ENCODE measurements around the gene NFATC1.

NFATC1 gene

DNA sequence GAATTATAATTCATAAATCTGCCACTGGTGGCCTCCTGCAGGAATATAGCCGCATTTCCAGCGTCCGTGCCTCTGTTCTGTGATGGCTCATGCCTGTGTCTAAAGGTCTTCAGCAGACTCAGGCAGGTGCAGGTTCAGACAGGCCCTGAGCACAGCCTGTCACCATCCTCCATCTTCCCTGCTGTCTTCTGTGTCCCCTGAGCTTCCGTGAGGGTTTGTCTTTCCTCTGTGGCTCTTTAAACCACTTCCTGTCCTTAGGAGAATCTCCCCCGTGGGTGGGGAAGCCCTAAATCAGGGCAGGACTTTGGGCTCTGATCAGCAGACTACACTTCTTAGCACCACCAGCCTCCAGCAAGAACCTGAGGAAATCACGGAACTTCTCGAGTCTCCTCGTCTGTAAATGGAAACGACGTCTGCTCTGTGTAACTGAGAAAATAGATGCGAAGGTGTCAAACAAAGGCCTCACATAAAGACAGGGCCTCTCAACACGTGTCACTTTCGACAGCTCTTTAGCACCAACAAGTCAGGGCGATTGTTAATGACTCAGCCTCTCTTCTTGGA lies 24.1 kb upstream of the NFATC1 start:
- TF ChIP-seq TAF1 (IDR thresholded peaks at IDR 0.05; ENCODE audit: borderline replicate concordance, insufficient read depth, low read length) = no peak
- TF ChIP-seq POLR2AphosphoS5 (IDR thresholded peaks at IDR 0.05; ENCODE audit: low read depth, low read length) = no peak
- TF ChIP-seq, protein P1, sequence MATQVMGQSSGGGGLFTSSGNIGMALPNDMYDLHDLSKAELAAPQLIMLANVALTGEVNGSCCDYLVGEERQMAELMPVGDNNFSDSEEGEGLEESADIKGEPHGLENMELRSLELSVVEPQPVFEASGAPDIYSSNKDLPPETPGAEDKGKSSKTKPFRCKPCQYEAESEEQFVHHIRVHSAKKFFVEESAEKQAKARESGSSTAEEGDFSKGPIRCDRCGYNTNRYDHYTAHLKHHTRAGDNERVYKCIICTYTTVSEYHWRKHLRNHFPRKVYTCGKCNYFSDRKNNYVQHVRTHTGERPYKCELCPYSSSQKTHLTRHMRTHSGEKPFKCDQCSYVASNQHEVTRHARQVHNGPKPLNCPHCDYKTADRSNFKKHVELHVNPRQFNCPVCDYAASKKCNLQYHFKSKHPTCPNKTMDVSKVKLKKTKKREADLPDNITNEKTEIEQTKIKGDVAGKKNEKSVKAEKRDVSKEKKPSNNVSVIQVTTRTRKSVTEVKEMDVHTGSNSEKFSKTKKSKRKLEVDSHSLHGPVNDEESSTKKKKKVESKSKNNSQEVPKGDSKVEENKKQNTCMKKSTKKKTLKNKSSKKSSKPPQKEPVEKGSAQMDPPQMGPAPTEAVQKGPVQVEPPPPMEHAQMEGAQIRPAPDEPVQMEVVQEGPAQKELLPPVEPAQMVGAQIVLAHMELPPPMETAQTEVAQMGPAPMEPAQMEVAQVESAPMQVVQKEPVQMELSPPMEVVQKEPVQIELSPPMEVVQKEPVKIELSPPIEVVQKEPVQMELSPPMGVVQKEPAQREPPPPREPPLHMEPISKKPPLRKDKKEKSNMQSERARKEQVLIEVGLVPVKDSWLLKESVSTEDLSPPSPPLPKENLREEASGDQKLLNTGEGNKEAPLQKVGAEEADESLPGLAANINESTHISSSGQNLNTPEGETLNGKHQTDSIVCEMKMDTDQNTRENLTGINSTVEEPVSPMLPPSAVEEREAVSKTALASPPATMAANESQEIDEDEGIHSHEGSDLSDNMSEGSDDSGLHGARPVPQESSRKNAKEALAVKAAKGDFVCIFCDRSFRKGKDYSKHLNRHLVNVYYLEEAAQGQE (IDR thresholded peaks at IDR 0.05; ENCODE audit: insufficient read depth in 1 of 2, low read depth in 2 of 2, low read length in 2 of 2) = no peak
- no peak for TF ChIP-seq FOXP2 (optimal IDR thresholded peaks at IDR 0.05; ENCODE audit: borderline replicate concordance, extremely low read depth, extremely low read length, insufficient read depth)
- no peak for TF ChIP-seq SIN3A (IDR thresholded peaks at IDR 0.05; ENCODE audit: borderline replicate concordance, insufficient read depth, low read length)

DNA sequence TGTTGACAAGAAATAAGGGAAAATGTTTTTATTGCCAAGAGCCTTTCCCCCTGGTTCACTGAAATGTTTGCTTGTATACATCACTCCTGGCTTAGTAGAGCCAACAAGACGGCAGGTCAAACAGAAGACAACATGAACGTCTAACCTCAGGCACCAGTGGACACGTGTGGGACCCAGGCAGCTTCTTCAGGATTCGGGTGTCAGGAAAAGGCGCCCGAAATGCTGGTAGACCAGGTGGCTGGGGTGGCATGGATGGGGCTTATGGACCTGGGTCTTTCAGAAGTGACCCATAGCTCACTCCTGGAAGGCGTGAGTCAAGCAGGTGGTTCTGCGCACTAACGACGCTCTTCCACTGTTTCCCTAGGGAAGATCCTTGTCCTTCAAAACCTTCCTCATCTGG lies 23.3 kb upstream of the NFATC1 start:
- TF ChIP-seq SIN3A (IDR thresholded peaks at IDR 0.05; ENCODE audit: borderline replicate concordance, insufficient read depth, low read length) (no peak), TAF1 (IDR thresholded peaks at IDR 0.05; ENCODE audit: borderline replicate concordance, insufficient read depth, low read length) (no peak), POLR2AphosphoS5 (IDR thresholded peaks at IDR 0.05; ENCODE audit: low read depth, low read length) (no peak), FOXP2 (optimal IDR thresholded peaks at IDR 0.05; ENCODE audit: borderline replicate concordance, extremely low read depth, extremely low read length, insufficient read depth) (no peak)
- TF ChIP-seq, protein P1 (IDR thresholded peaks at IDR 0.05; ENCODE audit: insufficient read depth in 1 of 2, low read depth in 2 of 2, low read length in 2 of 2) = no peak

DNA sequence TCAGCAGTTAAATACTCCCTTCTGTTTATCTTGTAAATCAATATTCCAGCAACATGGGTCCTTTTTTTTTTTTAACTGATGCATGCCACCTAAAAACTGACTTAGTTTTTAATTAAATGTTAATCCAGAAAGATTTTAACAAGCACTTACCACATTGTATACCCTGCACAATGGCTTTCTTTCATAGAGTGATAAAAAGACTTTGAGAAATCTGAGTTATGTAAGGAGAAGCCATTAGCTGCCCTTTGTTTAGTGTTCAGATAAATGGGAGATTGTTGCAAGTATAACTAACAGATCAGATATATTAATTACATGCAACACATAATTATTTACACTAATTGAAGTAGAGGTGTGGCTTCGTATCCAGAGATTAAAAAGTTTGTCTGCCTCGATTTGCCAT lies 22.7 kb upstream of the NFATC1 start:
- TF ChIP-seq, protein P1 (IDR thresholded peaks at IDR 0.05; ENCODE audit: insufficient read depth in 1 of 2, low read depth in 2 of 2, low read length in 2 of 2) = no peak
- TF ChIP-seq SIN3A (IDR thresholded peaks at IDR 0.05; ENCODE audit: borderline replicate concordance, insufficient read depth, low read length) (no peak), POLR2AphosphoS5 (IDR thresholded peaks at IDR 0.05; ENCODE audit: low read depth, low read length) (no peak), FOXP2 (optimal IDR thresholded peaks at IDR 0.05; ENCODE audit: borderline replicate concordance, extremely low read depth, extremely low read length, insufficient read depth) (no peak), TAF1 (IDR thresholded peaks at IDR 0.05; ENCODE audit: borderline replicate concordance, insufficient read depth, low read length) (no peak)

DNA sequence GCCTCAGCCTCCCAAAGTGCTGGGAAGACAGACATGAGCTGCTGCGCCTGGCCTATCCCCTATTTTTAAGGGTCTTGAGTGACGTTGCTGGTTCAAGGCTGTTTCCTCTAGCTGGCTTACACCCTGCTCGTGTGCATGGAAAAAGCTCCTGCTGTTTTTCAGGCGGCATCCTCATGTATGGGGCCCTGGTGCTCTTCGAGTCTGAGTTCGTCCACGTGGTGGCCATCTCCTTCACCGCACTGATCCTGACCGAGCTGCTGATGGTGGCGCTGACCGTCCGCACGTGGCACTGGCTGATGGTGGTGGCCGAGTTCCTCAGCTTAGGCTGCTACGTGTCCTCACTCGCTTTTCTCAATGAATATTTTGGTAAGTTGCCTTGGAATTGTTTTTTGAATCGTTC lies 22.0 kb upstream of the NFATC1 start:
- TF ChIP-seq FOXP2 (optimal IDR thresholded peaks at IDR 0.05; ENCODE audit: borderline replicate concordance, extremely low read depth, extremely low read length, insufficient read depth) (no peak), SIN3A (IDR thresholded peaks at IDR 0.05; ENCODE audit: borderline replicate concordance, insufficient read depth, low read length) (no peak), TAF1 (IDR thresholded peaks at IDR 0.05; ENCODE audit: borderline replicate concordance, insufficient read depth, low read length) (no peak), POLR2AphosphoS5 (IDR thresholded peaks at IDR 0.05; ENCODE audit: low read depth, low read length) (no peak)
- TF ChIP-seq, protein P1 (IDR thresholded peaks at IDR 0.05; ENCODE audit: insufficient read depth in 1 of 2, low read depth in 2 of 2, low read length in 2 of 2) = no peak
